Astrocyte of the cerebellum (primary cell): ENCODE measurements around the gene PMFBP1.

Source experiments
- DNase-seq: peaks from one replicate; pipeline ENCODE4 v3.0.0-alpha.2; 2011; ENCODE audit warnings: low read depth
- H3K4me3 ChIP-seq: 2 replicates; pipeline ENCODE4 v1.5.1; 2011; ENCODE audit warnings: mild to moderate bottlenecking, low read depth, low read length, moderate library complexity
- CTCF ChIP-seq: IDR thresholded peaks from 2 replicates; pipeline ENCODE4 v1.5.1; 2012; ENCODE audit warnings: low read length, low read depth, moderate library complexity, mild to moderate bottlenecking; ENCODE audit errors: missing control alignments
- in situ Hi-C: cut with HindIII; loops from 2 replicates; pipeline ENCODE4 v1.10.0; 2017; ENCODE audit warnings: low sequenced_read_pairs

PMFBP1 gene

DNA sequence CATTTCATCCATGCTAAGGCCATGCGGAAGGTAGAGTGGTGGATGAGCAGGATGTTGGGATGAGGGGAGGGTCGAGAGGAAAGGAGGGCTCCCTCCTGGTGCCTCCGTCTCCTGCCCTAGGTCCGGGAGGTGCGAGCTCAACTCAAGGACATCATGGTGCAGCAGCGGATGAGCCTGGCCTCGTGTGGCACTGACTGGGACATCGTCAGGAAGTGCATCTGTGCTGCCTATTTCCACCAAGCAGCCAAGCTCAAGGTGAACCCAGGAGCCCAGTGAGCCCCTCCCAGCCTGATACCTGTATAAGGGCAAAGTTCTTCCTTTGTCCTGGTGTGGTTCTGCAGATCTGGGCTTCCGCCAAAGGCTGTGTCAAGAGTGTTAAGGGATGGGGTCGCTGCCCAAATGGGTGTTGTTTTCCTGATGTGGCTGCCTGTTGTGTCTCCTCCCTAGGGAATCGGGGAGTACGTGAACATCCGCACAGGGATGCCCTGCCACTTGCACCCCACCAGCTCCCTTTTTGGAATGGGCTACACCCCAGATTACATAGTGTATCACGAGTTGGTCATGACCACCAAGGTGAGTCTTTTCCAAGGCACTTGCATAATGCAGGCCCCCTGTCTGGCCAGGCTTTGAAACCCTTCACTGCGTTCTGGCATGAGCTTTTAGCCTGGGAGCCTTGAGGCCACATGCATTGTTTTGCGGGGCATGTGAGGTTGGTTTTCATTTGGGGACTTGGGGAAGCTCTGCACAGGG is 63.4 kb downstream of the PMFBP1 start:
- DNase-seq: no peak
- TF ChIP-seq CTCF: no peak
- in situ Hi-C loops: no loop called here
- no peak overlapping the region for H3K4me3 ChIP-seq

- no peak for DNase-seq
- no peak for TF ChIP-seq CTCF
- in situ Hi-C loops: no loop called here
- no peak overlapping the region for H3K4me3 ChIP-seq
Observed at GRCh38 chr16:72107371-72107770, 64.6 kb downstream of the PMFBP1 start.

GRCh38 chr16:72105978-72106377 is 66.0 kb downstream of the PMFBP1 start:
- TF ChIP-seq CTCF: no peak
- DNase-seq: no peak
- no peak overlapping the region for H3K4me3 ChIP-seq
- in situ Hi-C loops: no loop called here

GRCh38 chr16:72104905-72105304 is 67.0 kb downstream of the PMFBP1 start:
- H3K4me3 ChIP-seq: no peak overlapping the region
- in situ Hi-C loops: no loop called here
- no peak for TF ChIP-seq CTCF
- no peak for DNase-seq

DNA sequence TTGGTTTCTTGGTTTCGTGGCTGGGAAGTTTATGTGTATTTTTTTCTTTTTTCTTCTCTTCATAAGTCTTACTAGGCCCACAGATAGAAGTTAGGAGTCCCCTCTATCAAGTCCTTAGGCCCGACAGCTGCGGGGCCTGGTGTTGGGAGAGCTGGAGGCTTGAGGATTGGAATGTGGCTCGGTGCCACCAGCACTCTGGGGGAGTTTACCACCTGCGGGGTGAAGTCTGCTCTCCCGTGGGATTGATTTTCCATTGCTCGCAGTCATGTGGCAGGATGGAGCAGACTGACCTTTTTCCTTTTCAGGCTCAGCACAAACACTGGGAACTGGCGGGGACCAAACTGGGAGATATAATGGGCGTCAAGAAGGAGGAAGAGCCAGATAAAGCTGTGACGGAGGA is 70.8 kb downstream of the PMFBP1 start:
- in situ Hi-C loops: no loop called here
- H3K4me3 ChIP-seq: no peak overlapping the region
- DNase-seq: no peak
- no peak for TF ChIP-seq CTCF

DNA sequence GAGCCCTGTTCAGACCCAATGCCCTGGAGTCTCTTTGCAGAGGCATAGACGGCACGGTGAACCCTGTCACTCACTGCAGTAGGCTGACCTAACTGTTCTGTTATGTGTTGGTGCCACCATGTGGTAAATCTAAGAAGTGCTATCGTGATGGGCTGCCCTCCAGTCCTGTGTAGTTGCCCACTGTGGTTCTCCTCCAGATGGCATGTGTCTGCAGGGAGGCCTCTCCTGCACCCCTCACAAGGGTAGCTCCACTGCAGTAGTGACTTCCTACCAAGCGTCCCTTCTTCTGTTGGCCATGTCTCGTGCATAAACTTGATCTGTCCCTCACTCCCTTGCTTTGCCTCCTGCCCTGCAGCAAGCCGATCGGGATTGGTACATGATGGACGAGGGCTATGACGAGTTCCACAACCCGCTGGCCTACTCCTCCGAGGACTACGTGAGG is 72.6 kb downstream of the PMFBP1 start:
- peak; percentile 58 for TF ChIP-seq CTCF
- H3K4me3 ChIP-seq: no peak overlapping the region
- in situ Hi-C loops: no loop called here
- peak; percentile 18 for DNase-seq

- no peak for DNase-seq
- in situ Hi-C loops: no loop called here
- TF ChIP-seq CTCF: no peak
- no peak overlapping the region for H3K4me3 ChIP-seq
Observed at GRCh38 chr16:72098936-72099335, 73.0 kb downstream of the PMFBP1 start.
